ENCODE results near the gene EI24.
A peak's percentile ranks its signal among the peaks of the same experiment; 100 is the strongest.

Gene EI24

DNA sequence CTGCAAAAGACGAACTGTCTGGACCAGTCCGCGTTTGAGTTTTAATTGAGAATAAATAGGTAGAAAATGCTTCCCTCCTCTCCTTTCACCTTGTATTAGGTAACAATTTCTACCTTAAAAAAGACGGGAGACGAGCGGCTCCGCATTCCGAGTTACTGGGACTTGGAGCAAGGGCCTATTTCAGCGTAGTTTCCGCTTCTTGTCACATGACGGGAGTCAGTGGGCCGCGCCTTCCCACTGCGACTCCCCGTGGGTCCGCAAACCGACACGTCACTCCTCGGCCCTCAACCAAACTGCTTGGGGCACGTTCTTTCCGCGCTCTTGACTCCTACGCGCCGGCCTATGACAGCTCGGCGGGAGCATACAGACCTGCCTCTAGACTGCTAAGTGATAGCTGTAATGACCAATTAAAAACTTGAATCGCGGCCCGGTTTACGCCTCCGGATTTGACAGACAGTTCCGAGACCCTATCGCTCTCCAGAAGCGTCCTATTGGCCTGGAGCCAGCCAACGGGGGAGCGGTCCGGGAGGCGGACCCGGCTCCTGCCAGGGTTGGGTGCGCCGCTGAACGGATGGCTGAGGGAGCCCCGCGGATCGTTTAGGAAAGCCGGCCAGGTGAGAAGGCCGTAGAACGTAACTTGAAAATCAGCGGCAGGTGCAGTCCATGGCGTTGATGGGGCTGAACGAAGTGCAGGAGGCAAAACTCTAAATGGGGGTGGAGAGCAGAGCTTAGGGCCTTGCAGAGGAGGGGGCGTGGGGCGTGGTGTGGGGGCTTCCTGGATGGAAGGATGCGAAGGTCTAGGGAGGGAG is 23.2 kb downstream of the EI24 start, which contains the start of gene STT3A:
Gene STT3A (plus strand): TSS at position 548 of the 809 bp plus-strand sequence. CDS start 3,064 bp downstream, outside the sequence.
- Mint-ChIP-seq H3K4me1 (peaks cover 48% of the 10 kb centered on the region), H3K4me3 (peak within 1 kb of the TSS; percentile 99), H3K36me3 (ENCODE audit: low read depth) (peaks cover 35% of the 10 kb centered on the region), H3K27ac (peak within 1 kb of the TSS; percentile 100), H3K27me3 (no peaks in the 10 kb centered on the region), H3K9me3 (no peaks in the 10 kb centered on the region)
- DNase-seq, result peak; percentile 96
- ATAC-seq, result peak; percentile 98

DNA sequence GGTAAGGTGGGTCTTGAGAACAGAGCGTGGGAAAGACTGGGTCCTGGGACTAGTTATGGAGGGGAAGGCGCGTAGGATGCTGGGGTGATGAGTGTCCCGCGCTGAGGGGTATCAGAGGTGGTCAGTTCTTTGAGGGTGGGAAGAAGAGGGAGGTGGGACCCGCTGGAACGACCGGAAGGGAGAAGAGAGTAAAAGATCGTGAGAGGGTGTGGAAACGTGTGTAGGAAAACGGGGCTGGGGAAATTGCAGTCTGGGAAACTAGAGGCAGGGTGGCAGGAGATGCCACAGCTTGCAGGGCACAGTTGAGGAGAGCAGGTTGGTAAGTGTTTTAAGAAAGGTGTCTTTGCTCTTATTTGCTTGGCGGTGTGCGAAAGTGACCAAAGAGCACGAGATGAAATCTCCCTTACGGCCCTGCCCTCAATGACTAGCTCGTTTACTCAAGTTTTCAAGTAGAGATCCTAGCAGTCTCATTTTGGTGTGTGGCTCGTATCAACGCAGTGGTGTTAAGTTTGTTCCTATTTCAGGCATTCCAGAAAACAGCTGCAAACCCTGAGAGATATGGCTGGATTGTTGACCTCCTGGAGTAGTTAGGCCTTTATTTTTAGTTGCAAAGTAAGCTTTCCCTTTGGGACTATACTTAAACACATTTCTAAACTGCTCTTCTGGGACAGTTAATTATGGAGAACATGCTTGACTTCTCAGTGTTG is 24.0 kb downstream of the EI24 start:
- H3K4me1 Mint-ChIP-seq, result peaks cover 46% of the 10 kb centered on the region
- peak overlapping the region; percentile 100 for H3K27ac Mint-ChIP-seq
- peak overlapping the region; percentile 99 for H3K4me3 Mint-ChIP-seq
- H3K9me3 Mint-ChIP-seq, result no peaks in the 10 kb centered on the region
- DNase-seq (peak; percentile 35), ATAC-seq (peak; percentile 4)
- H3K27me3 Mint-ChIP-seq, result no peaks in the 10 kb centered on the region
- peaks cover 36% of the 10 kb centered on the region for H3K36me3 Mint-ChIP-seq (ENCODE audit: low read depth)

DNA sequence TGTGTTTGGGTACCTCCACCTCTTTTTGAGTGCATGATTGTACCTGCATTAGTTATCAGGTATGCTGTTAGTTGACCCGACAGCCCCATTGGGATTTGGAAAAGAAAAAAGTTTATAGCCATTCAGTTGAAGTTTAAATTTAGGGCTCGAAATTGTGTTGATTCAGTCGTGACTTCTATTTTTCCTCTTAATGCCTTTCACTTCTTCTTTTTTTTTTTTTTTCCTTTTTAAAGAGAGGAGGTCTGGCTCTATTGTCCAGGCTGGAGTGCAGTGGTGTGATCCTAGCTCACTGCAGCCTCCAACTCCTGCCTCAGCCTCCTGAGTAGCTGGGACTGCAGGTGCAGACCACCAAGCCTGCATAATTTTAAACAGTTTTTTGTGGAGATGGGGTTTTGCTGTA is 25.7 kb downstream of the EI24 start:
- Mint-ChIP-seq H3K4me3 (peak overlapping the region; percentile 46), H3K27ac (no peak overlapping the region), H3K27me3 (no peaks in the 10 kb centered on the region), H3K9me3 (no peaks in the 10 kb centered on the region), H3K36me3 (ENCODE audit: low read depth) (peaks cover 44% of the 10 kb centered on the region), H3K4me1 (peaks cover 41% of the 10 kb centered on the region)
- DNase-seq (no peak), ATAC-seq (no peak)

DNA sequence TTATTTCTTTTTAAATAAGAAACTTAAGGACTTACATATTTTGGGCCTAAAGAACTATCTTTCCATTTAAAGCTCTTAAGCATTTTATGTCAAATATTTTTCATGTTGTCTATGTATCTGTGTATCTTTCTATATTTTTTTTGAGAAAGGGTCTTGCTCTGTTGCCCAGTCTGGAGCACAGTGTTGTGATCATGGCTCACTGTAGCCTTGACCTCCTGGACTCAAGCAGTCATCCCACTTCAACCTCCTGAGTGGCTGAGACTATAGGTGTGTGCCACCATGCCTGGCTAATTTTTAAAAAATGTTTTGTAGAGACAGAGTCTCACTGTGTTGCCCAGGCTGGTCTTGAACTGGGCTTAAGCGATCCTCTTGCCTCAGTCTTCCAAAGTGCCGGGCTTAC is 31.4 kb downstream of the EI24 start:
- no peak for ATAC-seq
- Mint-ChIP-seq H3K9me3 (no peaks in the 10 kb centered on the region), H3K36me3 (ENCODE audit: low read depth) (peaks cover 51% of the 10 kb centered on the region), H3K4me1 (peaks cover 5% of the 10 kb centered on the region), H3K27me3 (no peaks in the 10 kb centered on the region), H3K27ac (no peak overlapping the region), H3K4me3 (no peak overlapping the region)
- no peak for DNase-seq

DNA sequence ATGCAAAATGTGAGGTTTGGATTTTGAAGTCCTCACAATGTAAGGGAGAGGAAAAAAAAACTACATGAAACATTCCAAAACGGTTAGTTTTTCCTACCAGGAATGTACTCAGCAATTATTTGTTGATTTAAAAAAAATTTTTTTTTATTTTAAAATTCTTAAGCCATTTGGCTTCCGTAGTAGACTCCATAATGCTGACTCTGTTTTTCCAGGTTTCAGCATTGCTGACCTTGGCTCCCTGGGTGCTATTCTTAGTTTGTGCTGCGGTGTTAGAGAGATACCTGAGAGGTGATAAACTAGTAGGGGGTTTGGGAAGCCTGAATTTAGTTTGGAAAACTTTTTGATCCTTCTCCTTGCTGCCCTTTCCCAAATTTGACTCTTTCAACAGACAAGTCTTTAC is 33.9 kb downstream of the EI24 start:
- no peak for ATAC-seq
- no peak for DNase-seq
- Mint-ChIP-seq H3K27me3 (no peaks in the 10 kb centered on the region), H3K27ac (no peak overlapping the region), H3K4me3 (no peak overlapping the region), H3K9me3 (no peaks in the 10 kb centered on the region), H3K36me3 (ENCODE audit: low read depth) (peaks cover 56% of the 10 kb centered on the region), H3K4me1 (no peaks in the 10 kb centered on the region)

DNA sequence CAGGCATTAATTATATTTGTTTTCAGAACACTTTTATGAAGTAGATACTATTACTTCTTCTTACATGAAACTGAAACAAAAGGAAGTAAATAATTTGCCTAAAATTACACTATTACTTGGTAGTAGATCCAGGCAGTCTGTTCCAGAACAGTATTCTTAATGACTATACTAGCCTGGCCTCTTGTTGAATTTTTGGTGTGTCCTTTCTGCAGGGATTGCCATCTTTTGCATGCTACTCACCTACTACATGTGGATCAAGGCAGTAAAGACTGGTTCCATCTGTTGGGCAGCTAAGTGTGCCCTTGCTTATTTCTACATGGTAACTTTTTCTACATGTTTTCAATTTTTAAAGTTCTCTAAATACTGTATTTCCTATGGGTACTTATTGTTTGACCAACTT is 36.1 kb downstream of the EI24 start:
- Mint-ChIP-seq H3K36me3 (ENCODE audit: low read depth) (peaks cover 62% of the 10 kb centered on the region), H3K27me3 (no peaks in the 10 kb centered on the region), H3K4me1 (no peaks in the 10 kb centered on the region), H3K9me3 (no peaks in the 10 kb centered on the region), H3K27ac (no peak overlapping the region), H3K4me3 (no peak overlapping the region)
- DNase-seq, result no peak
- ATAC-seq, result no peak

DNA sequence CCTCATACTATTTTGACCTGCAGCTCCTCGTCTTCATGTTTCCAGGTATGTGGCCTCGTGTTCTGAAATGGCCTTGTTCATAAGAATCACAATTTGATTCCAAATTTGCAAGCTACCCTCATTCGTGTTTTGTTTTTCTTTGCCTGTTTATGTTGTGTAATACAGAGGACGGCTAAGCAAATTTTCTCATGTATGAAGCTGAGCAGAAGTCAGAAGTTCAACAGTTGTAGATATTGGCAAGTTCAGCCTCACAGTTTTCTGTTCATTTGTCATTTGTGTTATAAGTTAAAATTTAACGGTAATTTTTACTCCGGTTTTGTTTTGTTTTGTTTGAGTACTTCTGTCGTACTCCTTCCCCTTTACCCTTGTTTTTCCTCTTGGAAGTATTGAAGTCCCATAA is 40.3 kb downstream of the EI24 start:
- Mint-ChIP-seq H3K36me3 (ENCODE audit: low read depth) (peaks cover 65% of the 10 kb centered on the region), H3K27me3 (no peaks in the 10 kb centered on the region), H3K9me3 (no peaks in the 10 kb centered on the region), H3K27ac (no peak overlapping the region), H3K4me3 (no peak overlapping the region), H3K4me1 (no peaks in the 10 kb centered on the region)
- ATAC-seq, result no peak
- DNase-seq, result no peak

DNA sequence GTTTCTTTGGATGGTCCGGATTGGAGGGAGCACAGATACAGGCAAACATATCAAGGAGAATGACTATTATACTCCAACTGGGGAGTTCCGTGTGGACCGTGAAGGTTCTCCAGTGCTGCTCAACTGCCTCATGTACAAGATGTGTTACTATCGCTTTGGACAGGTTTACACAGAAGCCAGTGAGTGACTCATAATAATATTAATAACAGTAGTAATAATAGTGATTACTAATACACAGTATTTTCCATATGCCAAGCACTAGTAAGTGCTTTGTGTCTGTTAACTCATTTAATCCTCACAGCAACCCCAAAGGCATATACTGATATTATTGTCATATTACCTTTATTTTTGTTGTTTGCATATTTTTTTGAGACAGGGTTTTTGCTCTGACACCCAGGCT is 49.1 kb downstream of the EI24 start:
- H3K36me3 Mint-ChIP-seq (ENCODE audit: low read depth), result peaks cover 58% of the 10 kb centered on the region
- no peak overlapping the region for H3K27ac Mint-ChIP-seq
- DNase-seq (no peak), ATAC-seq (no peak)
- H3K4me1 Mint-ChIP-seq, result no peaks in the 10 kb centered on the region
- no peaks in the 10 kb centered on the region for H3K9me3 Mint-ChIP-seq
- no peaks in the 10 kb centered on the region for H3K27me3 Mint-ChIP-seq
- no peak overlapping the region for H3K4me3 Mint-ChIP-seq

DNA sequence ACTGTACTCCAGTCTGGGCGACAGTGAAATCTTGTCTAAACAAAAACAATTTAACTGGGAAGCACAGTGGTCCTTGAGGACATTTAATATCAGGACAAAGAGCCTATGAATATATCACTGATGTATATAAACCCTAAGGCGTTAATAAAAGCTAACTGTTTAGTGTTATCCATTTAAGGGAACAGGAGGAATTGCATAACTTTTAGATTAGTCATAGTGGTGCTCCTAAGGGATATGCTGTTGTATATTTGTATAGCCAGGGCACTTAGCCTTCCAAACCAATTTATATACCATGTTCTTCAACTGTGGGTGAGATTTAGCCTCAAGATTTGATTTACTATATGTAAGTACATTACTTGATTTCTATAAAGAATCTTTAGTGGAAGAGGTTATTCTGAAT is 52.7 kb downstream of the EI24 start:
- Mint-ChIP-seq H3K27me3 (no peaks in the 10 kb centered on the region), H3K4me1 (peaks cover 19% of the 10 kb centered on the region), H3K27ac (no peak overlapping the region), H3K36me3 (ENCODE audit: low read depth) (peaks cover 53% of the 10 kb centered on the region), H3K4me3 (no peak overlapping the region), H3K9me3 (no peaks in the 10 kb centered on the region)
- ATAC-seq (no peak), DNase-seq (no peak)

DNA sequence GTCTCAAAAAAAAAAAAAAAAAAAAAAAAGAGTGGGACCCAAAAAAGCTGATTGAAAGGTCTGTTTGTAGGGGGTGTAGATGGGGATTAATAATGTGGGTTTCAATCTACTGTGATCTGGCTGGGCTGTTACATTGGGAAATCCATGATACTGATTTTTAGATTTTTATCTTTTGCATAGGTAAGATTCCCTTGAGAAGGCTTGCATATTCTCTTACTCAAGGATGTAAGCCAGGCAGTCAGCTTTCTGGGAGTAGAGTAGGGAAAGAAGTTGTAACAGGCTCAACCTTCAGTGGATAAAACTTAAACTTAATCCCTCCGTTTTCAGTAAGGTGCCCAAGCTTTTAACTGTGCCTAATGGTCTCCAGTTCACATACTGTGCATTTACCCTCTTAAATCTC is 53.8 kb downstream of the EI24 start:
- DNase-seq, result no peak
- Mint-ChIP-seq H3K27me3 (no peaks in the 10 kb centered on the region), H3K9me3 (no peaks in the 10 kb centered on the region), H3K4me1 (peaks cover 27% of the 10 kb centered on the region), H3K4me3 (no peak overlapping the region), H3K36me3 (ENCODE audit: low read depth) (peaks cover 54% of the 10 kb centered on the region), H3K27ac (no peak overlapping the region)
- ATAC-seq, result no peak

DNA sequence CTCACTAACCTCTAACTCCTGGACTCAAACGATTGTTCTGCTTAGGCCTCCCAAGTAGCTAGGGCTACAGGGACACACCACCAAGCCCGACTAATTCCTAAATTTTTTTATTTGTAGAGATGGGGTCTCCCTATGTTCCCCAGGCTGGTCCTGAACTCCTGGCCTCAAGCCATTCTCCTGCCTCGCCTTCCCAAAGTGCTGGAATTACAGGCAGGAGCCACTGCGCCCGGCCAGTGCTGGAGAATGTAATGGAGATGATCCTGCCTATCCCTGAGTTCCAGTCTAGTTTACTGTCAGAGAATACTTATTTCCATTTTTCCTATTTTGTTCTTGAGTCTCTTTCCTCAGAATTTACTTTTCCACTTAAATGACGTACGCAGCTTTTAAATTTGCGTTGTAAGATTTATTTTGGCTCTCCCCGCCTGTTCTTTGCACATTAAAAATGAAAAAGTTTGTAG is 55.5 kb downstream of the EI24 start, which contains the start of gene CHEK1:
Gene CHEK1 (plus strand): TSS at position 408 of the 458 bp plus-strand sequence. CDS start 1,606 bp downstream, outside the sequence.
- no peaks in the 10 kb centered on the region for H3K27me3 Mint-ChIP-seq
- H3K4me1 Mint-ChIP-seq, result peaks cover 27% of the 10 kb centered on the region
- peak within 1 kb of the TSS; percentile 100 for H3K27ac Mint-ChIP-seq
- ATAC-seq (no peak), DNase-seq (no peak)
- peak within 1 kb of the TSS; percentile 89 for H3K4me3 Mint-ChIP-seq
- H3K36me3 Mint-ChIP-seq (ENCODE audit: low read depth), result peaks cover 51% of the 10 kb centered on the region
- no peaks in the 10 kb centered on the region for H3K9me3 Mint-ChIP-seq

DNA sequence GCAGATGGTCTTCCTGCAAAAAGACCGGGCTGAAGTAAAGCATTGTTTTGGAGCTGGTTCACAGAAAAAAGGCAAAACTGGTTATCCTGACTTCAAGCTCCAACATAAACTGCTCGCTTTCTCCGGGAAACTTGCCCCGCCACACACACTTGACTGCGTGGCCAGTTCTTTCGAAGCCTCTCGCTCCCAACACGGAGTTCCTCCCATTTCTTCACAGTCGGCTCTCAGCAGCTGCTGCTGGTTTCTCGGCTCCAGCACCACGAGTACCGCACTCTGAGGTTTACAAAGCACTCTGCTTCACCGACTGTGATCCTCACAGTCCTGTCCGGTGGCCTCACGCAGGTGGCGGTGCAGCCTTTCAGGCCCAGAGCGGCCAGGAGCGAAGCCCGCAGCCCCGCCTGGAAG is 56.0 kb downstream of the EI24 start:
- DNase-seq (no peak), ATAC-seq (peak; percentile 10)
- H3K4me3 Mint-ChIP-seq, result peak overlapping the region; percentile 89
- peaks cover 27% of the 10 kb centered on the region for H3K4me1 Mint-ChIP-seq
- no peaks in the 10 kb centered on the region for H3K27me3 Mint-ChIP-seq
- H3K27ac Mint-ChIP-seq, result peak overlapping the region; percentile 100
- H3K9me3 Mint-ChIP-seq, result no peaks in the 10 kb centered on the region
- H3K36me3 Mint-ChIP-seq (ENCODE audit: low read depth), result peaks cover 51% of the 10 kb centered on the region

DNA sequence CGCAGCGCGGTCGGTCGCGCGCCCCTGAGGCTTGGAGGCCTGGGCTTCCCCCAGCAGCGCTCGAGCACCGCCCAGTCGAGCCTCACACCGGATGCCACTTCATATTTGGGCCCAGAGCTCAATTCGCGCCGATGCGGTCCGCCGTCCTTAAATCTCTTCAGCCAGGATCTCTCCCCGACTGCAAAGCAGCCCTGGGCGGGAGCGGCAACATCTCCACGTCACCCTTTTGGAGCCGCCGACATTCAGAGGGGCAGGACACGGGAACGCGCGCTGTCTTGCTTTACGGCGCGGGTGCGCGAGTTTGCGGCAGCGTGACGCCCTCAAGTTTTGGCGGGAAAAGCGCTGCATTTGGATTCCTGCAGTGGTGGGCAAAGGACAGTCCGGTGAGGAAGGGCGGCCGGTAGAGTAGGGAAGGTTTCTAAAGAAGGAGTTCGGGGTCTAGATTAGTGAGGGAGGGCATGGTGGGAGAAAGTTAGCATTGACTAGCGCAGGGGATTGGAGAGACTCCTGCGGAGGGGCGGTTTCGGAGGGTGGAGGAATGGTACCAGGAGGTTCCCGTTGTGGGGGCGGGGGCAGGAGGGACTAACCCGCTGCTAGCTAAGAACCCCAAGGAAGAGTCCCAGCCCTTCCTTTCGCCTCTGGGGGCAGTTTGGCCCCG is 56.5 kb downstream of the EI24 start:
- ATAC-seq (peak; percentile 89), DNase-seq (peak; percentile 90)
- Mint-ChIP-seq H3K4me1 (peaks cover 27% of the 10 kb centered on the region), H3K27ac (peak overlapping the region; percentile 100), H3K27me3 (no peaks in the 10 kb centered on the region), H3K36me3 (ENCODE audit: low read depth) (peaks cover 49% of the 10 kb centered on the region), H3K9me3 (no peaks in the 10 kb centered on the region), H3K4me3 (peak overlapping the region; percentile 89)

DNA sequence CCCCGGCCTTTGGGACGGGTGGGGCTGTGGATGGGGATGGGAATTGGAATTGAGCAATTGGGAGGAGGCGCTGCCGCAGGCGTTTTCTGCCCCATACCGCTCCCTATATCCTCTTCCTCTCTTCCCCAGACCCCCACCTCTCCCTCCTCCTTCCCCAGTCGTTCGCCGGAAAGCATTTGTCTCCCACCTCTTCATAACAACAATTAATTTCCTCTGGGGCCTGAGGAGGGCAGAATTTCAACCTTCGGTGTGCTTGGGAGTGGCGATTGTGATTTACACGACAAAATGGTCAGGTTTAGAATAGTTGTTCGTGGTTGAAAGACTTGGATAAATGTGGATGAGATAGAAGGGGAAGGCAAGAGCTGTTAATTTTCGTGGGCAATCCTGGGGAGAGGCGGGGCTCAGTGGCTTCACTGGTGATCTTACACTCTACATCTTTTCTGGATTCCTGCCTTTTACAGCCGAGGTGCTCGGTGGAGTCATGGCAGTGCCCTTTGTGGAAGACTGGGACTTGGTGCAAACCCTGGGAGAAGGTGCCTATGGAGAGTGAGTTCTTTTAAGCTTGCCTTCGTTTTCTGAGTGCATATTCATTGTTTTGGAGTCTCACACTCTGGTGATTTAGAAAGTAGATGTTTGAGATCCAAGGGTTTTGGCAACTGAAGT is 57.1 kb downstream of the EI24 start:
- H3K4me1 Mint-ChIP-seq, result peaks cover 27% of the 10 kb centered on the region
- no peaks in the 10 kb centered on the region for H3K9me3 Mint-ChIP-seq
- peaks cover 53% of the 10 kb centered on the region for H3K36me3 Mint-ChIP-seq (ENCODE audit: low read depth)
- peak overlapping the region; percentile 100 for H3K27ac Mint-ChIP-seq
- no peaks in the 10 kb centered on the region for H3K27me3 Mint-ChIP-seq
- H3K4me3 Mint-ChIP-seq, result peak overlapping the region; percentile 89
- DNase-seq (no peak), ATAC-seq (peak; percentile 50)
